ENCODE results near the gene GNAO1.

DNA sequence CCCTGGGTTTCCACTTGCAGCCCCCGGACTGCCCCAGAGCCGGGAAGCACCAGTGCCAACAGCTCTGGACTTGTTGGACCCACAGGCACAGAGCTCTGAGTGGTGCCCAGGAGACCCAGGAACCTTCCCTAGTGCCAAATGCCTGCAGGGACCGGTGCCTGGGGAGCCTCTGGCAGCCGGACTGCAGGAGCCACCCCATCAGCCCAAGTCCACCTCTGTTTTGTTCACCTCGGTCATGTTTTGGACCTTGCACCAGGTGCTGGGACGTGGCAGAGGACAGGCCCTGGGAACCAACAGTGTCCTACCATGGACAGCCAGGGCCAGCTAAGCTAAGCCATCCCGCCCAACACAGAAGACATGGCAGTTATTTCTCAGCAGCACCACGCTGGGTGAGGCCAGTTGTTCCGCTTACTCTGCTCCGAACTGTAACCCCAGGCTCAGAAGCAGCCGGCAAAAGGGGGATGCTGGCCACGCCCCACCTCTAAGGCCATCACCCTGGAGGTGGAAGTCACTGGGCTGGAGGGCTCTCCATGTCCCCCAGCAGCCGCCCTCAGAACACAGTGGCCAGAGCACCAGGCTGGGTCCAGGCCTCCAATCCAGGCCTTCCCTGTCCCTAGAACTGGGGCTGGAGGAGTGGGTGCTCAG lies 154.2 kb downstream of the GNAO1 start:
- TF ChIP-seq ARHGAP35 (IDR thresholded peaks at IDR 0.05; ENCODE audit: partially characterized antibody) (no peak), ZNF224 (CRISPR knock-in tag; IDR thresholded peaks at IDR 0.05) (no peak), POLR2A (conservative IDR thresholded peaks at IDR 0.05) (no peak), JUND (IDR thresholded peaks at IDR 0.05; ENCODE audit: borderline replicate concordance, low read depth, low read length) (no peak), JUND (tag; IDR thresholded peaks at IDR 0.05; ENCODE audit: borderline replicate concordance, low read depth, low read length) (no peak), PCBP1 (IDR thresholded peaks at IDR 0.05; ENCODE audit: low read depth, low read length, poor library complexity, severe bottlenecking) (no peak)
- TF ChIP-seq, protein P1, sequence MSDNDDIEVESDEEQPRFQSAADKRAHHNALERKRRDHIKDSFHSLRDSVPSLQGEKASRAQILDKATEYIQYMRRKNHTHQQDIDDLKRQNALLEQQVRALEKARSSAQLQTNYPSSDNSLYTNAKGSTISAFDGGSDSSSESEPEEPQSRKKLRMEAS (CRISPR knock-in tag; IDR thresholded peaks at IDR 0.05): no peak
